Measurements from ENCODE around the gene PHKG1. TPM values are rescaled to one million over a fixed set of nuclear protein-coding genes. Genes with fewer than 3 reads are reported as not detected.

The PHKG1 gene
- 3.7 and 4.6 TPM in 2 replicates for total RNA-seq

DNA sequence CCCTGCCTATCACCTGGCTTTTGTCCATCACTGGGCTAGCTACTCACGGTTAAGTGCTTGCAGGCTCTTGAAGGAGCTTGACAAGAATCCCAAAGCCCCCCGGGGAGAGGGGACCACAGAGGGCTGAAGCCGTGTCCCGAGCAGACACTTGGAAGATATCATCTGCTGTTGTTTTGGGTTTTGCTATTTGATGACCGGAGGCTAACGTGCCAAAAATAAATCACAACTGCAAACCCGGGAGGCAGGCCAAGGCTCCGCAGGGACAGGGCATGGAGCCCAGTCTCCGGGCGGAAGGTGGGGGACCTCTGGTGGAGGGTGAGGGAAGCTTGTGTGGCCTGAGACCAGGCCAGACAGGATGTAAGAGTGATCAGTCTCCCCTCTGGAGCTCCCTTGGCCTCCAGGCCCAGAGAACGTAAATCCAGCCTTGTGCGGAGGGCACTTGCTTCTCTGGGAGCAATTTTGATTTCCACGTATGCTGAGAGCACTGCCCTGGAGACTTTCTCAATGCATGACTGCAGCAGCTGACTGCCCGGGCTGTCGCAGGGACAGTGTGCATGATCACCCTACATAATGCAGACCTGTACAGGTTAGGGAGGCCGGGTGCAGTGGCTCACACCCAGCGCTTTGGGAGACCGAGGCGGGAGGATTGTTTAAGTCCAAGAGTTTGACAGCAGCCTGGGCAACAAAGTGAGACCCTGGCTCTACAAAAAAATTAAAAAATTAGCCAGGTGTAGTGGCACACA lies at the start of gene PHKG1:
TSS of gene PHKG1 (minus strand) at position 164 of the 743 bp plus-strand sequence. CDS start 4,011 bp downstream, outside the sequence.

DNA sequence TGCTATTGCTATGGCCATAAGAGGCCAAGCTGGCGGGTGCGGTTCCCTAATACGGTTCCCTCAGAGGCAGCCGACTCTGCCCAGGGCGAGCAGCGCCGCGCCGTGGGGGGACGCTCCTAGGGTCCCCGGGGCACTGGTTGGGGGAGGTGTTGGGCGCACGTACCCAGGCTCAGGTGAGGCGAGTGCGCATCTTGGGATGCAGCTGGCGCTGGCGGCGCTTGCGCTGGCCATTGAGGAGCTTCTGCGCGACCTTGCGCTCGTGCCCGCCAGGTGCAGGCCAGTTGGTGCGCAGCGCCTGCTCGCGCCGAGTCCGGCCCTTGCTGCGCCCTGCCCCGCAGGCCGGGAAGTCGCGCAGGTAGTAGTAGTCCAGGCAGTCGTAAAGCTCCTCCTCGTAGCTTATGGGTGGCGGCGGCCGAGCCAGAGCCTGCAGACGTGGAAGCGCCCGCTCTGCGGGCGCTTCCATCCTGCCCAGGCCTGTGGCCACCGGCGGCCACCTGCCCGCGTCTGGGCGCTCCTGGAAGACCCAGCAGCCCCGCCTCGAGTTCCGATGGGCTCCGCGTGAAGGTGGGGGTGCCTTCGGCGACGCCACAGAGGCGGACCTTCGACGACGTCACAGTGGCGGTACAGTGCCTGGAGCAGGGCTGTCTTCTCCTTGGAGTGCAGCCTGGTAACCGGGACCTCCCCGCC lies 23.2 kb upstream of the PHKG1 start, which contains the start of gene NUPR2:
TSS of gene NUPR2 (minus strand) at position 566 of the 687 bp plus-strand sequence. CDS start at position 463, 103 bp downstream.

DNA sequence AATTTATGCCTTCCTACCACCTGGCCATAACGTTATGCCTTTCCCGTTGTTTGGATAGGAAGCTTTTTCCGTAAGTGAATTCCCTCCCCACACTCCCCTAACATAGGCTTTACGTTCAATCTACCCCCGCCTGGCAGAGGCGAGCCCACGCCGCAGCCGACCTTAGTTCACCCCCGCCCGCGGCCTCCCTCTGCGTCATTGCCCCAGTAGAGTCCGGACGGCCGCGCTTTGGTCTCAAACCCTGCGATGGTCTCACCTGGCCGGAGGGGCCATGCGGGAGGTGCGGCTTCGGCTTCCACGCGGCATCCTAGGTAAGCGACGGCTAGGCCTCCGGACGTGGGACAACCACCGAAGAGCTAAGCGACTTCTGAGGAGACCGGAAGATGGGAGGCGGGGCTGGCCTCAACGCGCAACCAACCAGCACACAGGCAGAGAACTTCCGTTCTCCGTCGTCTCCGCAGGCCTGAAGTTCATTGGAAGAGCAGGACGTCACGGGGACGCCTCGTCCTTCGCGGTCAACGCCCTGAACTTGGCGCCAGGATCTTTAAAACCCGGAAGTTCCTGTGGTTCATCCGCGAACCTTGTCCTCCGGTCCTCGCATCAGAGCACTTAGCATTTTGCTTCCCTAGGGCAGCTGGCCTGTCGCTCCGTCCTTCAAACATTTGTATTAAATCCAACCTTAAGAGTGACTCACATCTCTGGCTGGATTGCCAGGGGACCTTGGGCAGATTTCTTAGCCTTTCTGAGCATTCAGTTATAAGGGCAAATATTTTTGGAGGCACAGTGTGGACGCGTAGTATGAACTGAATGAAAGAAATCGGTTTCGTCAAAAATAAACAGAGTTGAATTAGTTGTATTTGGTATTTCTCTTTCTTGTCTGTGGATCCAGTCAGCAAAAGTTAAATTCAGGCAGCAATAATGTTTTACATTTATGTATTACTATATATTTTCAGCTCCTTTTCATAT lies 13.6 kb upstream of the PHKG1 start, which contains the start of gene CHCHD2:
TSS of gene CHCHD2 (minus strand) at position 369 of the 966 bp plus-strand sequence. CDS start at position 306, 63 bp downstream.

DNA sequence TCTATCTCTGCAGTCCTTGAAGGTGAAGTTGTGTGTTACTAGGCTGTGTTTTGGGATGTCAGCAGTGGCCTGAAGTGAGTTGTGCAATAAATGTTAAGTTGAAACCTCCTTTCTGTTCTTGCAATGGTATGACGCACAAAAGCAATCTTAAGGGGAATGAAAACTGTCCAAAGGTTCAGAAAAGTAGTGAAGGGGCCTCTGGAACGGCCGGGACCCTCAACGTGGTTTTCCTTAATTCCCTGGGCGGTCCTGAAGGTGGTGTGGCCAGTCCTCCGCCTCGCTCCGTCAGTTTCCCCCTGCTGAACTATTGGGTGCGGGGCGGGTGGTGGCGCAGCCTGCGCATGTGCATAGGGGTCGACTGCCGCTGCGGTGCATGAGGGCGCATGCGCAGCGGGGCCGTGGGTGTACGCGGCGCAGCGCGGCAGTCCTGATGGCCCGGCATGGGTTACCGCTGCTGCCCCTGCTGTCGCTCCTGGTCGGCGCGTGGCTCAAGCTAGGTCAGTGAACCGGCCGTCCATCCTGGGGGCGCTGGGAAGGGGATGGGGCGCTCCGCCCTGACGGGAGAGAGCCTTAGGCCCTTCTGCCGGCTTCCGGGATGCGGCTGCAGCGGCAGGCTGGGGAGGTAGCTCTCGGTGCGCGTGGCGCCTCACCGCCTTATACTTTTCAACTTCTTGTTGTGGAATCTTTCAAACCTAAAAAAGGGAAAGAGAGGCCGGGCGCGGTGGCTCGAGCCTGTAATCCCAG lies 28.7 kb downstream of the PHKG1 start, which contains the start of gene SUMF2:
TSS of gene SUMF2 (plus strand) at position 405 of the 744 bp plus-strand sequence. CDS start at position 431, 26 bp downstream.

DNA sequence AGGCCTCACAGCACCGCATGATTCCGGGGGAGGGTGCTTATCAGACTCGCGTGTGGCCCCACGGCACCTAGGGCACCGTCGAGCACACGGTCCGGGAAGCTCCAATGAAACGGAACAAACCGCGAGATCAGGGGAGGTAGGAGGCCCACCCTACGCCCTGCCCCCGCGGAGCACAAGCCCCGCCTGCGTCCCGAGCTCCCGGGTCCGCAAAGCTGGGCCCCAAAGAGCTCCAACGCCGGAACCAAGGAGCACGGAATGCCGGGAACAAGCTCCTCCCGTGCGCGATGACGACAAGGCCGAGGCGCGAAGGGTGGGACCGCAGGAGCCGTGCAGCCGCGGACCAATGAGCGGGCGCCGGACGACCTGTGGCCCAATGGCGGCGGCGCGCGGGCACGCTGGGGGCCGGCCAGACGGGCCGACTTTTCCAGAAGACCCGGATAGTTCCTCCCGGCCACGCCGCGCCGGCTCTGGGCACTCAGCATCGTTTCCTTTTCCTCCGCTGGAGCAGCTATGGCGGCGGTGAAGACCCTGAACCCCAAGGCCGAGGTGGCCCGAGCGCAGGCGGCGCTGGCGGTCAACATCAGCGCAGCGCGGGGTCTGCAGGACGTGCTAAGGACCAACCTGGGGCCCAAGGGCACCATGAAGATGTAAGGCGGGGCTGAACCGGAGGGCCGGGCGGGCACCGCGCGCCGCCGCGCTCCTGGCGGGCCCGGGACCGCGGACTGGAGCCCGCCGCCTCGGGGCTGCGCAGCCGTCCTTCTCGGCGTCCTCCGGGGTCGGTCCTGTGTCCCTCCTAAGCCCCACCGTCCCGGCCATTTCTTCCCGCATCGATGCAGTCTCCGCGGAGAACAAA lies 41.2 kb downstream of the PHKG1 start, which contains the start of the genes CCT6A and PSPH:
TSS of gene CCT6A (plus strand) at position 427 of the 853 bp plus-strand sequence. CDS start at position 511, 84 bp downstream.
TSS of gene PSPH (minus strand) at position 106 of the 853 bp plus-strand sequence. CDS start 30,232 bp downstream, outside the sequence.

Small RNA genes lying within 50 kb of the gene (small RNA-seq; reads per million reads assigned to genes)
- gene SNORA15 (not detected), gene SNORA22B (0.31 reads per million)

Other genes with a start within 250 kb of the PHKG1 start
- not detected in 2 replicates for gene SEPTIN14, start 230.2 kb downstream of the PHKG1 start, total RNA-seq
- 2.7 and 2.8 TPM in 2 replicates for gene ZNF713, start 205.5 kb downstream of the PHKG1 start, total RNA-seq
- gene MRPS17, start 141.1 kb downstream of the PHKG1 start, total RNA-seq = 10.9 and 11.5 TPM in 2 replicates
- 49.2 and 65.5 TPM in 2 replicates for gene NIPSNAP2, start 128.4 kb downstream of the PHKG1 start, total RNA-seq
- 20.9 and 23.9 TPM in 2 replicates for gene PSPH, start 41.5 kb downstream of the PHKG1 start, total RNA-seq
- 136 and 155 TPM in 2 replicates for gene CCT6A, start 41.2 kb downstream of the PHKG1 start, total RNA-seq
- 234 and 250 TPM in 2 replicates for gene SUMF2, start 28.7 kb downstream of the PHKG1 start, total RNA-seq
- 229 and 233 TPM in 2 replicates for gene CHCHD2, start 13.5 kb upstream of the PHKG1 start, total RNA-seq
- gene NUPR2, start 23.5 kb upstream of the PHKG1 start, total RNA-seq = not detected in 2 replicates

All from articular chondrocyte of knee joint (primary cell).